GM21526 (cell line): Measurements from ENCODE around the gene ANKRD10.

ENCODE experiments used
- ATAC-seq: cut with Tn5 transposase; IDR thresholded peaks from one replicate; pipeline ENCODE4 v1.9.1; 2021; ENCODE audit warnings: moderate library complexity; ENCODE audit not compliant: unreplicated experiment, low FRiP score

ANKRD10 gene

DNA sequence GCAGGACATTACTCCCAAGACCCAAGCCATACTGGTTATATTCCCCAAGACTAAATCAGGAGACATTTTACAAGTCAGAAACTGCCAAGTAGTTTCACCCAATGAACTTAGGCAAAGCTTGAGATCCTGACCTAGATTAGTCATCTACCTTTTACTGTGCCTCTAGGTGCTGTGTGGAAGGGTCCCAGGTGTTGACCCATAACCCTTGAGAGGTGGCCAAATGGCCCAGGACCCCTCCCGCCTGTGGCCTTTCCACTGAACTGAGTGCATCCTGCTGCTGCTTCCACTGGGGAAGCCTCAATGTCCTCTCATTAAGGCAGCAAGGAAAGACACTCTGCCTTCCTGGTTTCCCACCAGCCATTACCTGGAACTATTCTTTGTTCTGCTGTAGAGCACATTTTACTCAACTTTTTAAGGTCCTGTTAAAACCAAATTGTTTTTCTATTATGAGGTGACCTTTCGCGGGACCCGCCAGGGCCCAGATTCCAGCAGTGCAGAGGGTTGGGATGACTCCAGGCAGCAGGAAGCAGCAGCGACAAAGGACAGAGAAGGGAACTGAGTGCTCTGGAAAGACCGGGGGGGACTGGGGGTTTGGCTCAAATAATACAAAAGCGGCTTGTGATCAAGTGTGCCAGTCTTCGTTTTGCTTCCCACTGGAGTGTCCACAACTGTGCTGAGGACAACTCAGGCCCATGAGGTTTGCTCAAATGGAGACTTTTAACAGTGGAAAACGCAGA lies 27.1 kb downstream of the ANKRD10 start:
- no peak for ATAC-seq

DNA sequence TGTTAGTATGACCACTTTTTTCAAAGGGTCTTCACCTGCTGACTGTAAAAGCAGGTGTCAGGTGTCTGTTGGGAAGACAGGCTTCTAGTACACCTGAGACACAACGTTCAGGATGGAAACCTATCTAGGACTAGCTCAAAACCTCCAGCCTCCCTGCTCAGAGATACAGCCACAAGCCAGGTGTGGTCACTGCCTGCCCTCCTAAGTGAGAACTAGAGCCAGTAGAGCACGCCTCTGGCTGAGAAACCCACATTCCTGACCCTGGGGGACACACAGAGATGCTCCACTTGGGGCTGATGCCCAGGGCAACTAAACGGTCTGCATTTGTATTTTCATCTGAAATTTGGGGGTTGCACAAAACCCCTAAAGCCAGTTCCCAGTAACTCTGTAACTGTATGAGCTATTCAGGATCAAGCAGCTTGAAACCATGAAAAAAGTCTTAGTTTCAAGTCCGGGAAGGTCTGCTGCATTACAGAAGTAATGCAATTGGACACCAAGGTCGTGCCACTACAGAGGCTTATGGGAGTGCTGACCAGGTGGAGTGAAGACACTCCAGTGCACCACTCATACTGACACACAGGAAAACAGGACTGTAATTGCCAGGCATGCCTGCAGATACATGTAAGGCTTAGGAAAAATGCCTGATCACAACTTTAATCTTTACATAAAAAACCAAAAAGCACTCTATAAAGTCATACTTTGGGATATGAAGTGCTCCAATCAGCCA lies 27.8 kb downstream of the ANKRD10 start:
- no peak for ATAC-seq

DNA sequence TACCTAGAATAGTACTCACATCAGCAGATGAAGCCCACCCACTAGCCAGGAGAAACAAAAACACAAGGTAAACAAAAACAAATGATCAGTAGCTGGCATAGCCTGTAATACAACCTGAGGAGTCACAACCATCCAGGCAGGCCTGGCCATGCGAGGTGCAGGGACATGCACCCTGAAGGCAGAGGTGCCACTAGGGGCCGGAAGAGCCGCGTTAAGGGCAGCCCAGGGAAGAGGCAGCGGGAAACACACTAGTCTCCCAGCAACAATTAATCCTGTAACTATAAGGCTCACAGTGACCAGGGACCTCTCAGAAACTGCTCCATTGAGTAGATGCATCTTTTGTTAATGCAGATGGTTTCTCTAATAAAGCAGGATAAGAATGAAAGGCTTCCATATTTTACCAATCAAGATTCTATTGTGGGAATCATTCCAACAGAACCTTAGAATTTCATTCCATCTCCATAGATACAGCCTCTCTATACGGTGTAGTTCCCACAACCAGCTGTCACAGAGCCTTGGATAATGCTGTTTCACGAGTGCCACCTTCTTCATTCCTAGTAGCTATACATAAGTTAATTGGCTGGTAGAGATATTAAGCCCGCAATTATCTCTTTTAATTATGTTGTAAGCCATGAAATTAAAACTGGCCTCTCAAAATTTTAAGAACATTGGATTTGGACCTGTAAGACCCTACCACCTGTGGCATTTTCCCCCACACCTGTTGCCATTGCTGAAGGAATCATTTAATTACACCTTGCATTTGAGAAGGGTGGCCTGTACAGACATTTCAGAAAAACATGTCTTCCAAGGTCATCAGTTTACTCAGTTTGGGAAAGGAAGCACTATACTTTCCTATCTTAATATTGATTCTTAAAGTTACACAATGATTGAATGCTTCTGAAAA lies 28.7 kb downstream of the ANKRD10 start:
- ATAC-seq = no peak

DNA sequence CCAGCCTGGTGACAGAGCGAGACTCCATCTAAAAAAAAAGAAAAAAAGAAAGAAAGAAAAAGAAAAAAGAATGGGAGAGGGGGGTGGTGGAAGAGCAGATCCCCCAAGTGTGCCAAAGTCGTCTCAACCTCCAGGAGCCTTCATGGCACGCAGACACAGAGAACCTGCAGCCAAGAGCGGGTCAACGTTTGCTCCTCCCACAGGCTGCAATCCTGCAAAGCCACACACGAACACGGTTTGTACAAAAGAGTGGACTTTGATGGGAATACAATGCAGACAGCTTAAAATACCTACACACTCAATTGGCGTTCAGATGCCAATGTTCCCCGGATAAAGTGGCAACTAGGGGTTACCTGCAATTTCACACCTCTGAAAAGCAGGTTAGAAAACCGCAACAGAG lies 29.4 kb downstream of the ANKRD10 start:
- no peak for ATAC-seq

DNA sequence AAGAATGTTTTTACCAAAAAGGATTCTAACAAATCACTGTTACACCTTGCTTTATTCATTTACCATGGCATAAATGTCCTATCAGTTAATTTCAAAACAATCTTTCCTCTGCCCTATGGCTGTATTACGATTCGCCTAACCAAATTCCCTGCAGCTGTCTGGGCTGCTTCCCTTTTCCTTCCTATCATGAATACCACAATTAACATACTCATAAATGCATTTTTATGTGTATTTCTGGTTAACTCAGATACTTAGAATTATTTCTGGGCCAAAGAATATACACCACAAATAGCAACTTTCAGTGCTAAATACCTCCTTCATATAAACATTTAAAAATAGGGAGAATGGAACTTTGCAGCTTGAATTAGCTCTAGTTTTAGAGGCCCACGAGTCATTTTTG lies 30.4 kb downstream of the ANKRD10 start:
- ATAC-seq = no peak

DNA sequence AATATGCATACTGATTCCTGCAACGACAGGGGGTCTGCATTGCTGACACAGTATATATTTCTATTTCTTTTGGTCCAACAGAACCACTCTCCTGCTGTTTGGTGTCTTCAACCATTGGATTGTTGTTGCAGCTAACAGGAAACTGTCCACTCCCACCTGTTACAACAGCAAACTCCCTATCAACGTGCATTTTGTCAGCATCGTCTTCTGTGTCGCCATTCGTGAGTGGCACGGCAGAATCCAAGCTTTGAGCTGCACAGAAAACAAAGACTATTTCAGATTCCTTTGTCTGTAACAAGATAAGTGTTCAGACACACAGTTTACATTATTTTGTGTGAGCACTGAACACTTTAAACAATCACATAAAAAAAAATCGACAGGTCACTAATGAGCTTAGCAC lies 31.3 kb downstream of the ANKRD10 start:
- no peak for ATAC-seq

DNA sequence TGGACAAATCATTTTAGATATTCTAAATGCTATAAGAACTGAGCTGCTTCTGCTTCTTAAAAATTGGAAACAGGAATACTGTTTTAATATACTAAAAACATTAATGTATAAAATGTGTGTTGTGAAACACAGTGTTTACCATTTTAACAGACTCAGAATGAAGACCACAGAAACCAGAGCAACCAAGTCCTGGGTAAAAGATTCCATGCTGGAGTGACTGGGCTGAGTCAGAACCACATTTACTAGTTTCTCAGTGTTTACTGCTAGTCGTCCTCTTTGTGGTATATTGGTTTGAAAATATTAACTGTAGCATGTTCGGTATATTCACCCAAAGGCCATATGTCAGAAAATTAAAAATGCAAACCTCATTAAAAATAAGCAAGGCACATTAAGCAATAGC lies 31.9 kb downstream of the ANKRD10 start:
- ATAC-seq = no peak

DNA sequence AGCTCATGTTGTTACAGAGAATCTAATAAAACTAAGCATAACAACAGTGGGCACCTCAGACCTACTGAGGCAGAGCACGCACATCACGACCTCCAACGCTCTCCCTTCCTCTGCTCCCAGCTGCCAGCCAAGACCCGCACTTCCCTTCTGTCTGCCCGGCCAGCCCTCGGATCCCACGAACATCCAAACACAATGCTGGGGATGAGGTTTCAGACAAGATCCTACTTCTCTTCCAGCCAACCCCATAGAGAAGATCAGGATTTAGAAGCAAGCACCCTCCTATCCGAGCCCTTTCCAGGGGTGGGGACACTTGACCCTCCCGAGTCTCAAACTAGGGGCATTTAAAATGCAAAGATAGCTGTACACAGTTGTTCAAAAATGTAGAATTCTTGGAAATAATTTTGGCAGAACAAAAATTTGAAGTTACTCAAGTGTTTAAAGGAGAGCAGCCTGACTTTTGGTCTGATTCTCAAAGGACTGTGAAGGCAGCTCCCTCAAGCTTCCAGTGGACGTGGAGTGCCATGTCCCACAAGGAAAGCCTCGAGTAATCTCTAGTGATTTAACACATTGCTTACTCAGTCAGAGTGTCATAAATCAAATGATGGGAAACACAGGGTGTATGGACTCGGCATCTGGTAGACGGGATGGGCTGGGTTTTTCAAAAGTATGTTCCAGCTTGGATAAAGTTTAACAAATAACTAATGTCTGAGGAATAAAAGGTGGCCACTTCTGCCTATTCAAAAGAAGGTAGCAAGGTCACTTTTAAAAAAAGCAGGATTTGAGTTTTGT lies 32.8 kb downstream of the ANKRD10 start:
- ATAC-seq = no peak

DNA sequence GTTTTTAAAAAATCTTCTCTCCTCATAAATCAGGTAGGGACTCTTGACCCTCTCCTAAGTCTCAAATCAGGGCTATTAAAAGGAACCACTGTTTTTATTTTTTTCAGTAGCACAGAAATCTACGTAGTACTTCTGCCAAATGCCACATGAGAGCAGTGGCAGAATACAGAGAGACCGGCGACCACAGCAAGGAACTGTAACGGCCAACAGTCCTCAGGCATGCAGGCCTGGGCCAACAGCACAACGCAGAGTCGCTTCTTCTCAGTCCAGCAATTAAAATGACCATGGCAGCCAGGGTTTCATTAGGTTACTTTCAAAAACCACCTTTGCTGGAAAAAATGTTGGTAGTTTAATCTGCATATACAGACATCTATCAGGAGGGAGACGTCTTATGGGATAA lies 34.2 kb downstream of the ANKRD10 start:
- ATAC-seq = no peak

DNA sequence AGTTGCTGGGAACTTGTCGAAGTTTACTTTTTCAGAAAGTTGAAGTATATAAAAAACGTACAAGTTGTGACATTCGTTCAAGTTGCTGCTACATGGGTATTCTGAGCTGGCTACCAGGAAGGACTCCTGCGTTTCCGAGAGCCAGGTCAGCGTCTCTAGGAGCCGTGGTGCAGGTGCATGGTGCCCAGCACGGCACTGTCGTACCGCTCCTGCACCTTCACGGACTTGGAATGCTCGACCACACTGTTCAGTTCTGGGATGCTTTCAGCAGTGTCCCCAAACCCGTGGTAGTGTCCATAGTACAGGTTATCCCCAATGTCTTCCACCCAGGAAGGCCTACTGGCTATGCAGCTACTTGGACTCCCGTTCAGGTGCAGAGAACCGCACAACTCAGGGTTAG lies 35.4 kb downstream of the ANKRD10 start:
- no peak for ATAC-seq

DNA sequence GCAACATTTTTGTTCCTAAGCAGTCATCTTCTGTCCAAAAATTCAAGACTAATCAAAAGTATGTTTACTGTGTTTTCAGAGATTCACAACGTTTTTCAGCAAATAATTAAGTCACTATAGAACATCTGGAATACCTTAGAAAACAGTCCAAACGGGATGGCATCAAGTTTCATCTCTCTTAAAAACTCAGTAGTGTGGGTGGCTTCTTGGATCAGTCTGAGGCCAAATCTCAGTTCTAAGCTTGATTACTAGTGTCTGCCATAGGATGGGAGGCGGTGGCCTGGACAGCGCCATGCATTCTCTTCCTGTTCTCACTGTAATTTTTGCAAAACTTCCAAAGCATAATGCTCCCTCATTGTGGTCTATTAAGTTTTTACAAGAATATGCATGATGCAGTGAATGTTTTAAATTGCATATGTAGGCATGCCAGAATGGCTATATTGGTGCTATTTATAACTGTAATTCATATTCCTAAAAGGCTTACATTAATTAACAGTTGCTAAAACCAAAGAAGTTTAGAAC lies 37.1 kb downstream of the ANKRD10 start:
- ATAC-seq = no peak

DNA sequence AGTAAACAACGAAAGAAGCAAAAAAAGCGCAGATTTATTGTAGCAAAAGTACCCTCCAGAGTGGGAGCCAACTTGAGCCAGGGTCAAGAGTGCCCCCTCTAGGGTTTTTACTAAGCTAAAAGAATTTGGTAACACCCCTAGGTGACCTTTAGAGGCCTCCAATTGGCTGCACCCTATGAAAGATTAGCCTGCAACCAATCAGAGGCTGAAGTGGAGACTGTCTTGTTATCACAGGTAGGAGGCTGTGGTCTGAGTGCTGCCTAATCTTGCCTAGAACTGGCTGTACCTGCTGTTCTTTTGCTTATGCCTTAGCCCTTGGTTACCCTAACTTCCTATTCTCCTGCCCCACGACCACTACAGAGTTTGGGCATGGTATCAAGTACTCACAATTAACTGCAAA lies 38.3 kb downstream of the ANKRD10 start:
- no peak for ATAC-seq

DNA sequence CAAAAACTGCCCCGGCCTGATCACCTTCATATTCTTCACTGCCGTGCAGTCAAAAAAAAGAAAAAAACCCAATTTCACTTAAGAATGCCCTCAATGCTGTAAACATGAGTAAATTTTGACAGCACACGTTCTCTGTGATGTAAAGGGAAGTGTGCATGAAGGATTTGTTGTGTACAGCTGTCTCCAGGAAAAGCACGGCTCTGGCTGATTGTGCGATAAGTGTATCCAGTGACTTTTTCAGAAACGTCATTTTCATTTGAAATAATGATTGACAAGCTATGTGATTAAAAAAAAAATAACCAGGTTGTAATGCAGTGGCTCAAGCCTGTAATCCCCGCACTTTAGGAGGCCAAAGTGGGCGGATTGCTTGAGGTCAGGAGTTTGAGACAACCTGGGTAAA lies 39.6 kb downstream of the ANKRD10 start:
- no peak for ATAC-seq

DNA sequence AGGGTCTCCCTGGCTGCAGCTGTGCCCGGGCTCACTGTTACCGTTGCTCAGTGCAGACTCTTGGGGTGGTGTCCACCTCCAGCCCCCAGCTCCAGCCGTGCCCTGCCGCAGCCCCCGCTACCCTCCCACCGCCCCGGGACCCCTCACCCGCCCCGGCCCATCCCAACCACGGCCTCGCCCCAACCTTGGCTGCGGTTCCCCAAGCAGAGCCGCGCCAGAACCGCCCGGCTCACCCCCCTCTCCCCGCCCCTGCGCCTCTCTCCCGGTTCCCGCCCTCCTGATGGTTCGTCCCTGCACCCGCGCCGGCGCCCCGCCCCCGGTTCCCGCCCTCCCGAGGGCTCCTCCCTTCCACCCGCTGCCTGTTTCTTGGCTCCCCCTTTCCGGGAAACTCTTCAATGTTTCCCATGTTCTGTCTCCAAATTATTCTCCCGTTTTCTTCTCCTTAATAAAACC lies 40.3 kb downstream of the ANKRD10 start:
- no peak for ATAC-seq

DNA sequence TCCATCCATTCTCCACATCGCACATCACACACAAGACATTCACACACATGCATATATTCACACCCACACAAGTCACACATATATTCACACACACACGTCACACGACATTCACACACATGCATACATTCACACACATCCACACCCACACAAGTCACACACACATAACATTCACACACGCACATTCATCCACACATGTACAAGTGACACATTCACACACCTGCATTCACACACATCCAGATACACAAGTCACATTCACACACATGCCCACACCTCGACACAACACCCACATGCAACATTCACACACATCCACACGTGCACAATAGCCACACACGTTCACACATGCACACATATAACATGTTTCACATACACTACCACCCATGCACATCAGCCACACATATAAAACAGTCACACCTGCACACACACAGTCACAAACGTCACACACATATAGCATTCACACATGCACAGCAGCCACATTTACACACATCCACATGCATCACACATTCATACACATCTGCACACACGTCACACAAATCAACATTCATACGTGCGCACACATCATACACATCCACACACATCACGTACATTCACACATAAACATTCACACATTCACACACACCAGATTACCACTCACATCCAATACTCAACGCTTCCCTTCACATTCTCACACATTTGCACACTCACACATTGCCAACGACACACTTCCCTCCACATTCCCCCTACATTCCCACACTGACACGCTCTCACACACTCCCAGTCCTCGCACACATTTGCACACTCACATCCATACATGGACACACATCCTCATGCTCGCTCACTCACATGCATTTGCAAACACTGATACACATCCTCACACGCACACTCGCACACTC lies 41.0 kb downstream of the ANKRD10 start:
- ATAC-seq = no peak

DNA sequence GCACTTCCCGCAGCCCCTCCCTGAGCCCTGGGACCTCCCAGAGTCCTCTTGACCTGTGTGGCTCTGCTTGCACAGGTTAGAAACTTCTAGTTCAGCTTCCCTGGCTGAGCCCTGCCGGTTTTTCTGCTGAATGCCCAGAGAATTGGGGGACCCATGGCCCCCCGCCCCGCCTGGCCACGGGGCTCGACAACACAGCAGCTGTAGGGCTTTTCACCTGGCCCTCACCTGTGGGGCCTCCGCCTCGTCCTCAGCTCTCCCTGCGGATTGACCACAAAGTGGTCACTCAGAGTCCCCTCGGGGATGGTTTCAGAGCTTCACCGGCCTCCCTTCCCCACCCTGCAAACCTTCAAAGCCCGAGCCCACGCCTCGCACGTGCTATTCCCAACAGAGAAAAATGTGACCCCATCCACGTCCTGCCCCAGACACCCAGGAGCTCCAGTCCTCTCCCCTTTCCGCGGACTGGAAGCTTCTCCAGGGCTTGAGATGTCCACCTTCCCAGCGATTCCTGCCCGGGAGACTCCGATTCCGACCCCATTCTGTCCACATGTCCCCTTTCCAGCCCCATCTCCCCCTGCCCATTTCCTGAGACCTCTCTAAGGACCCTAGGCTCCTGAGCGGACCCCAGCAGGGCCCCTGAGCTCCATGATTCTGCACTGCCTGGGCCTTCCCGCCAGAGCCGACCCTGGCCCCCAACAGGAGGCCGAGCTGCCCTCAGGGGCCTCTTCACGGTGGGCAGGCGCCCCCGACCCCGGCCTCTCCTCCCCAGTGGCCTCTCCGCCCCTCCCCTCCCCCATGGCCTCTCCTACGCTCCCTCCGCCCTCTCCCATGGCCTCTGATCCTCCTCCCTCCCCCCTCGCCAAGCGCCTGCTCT lies 41.9 kb downstream of the ANKRD10 start:
- ATAC-seq = no peak

DNA sequence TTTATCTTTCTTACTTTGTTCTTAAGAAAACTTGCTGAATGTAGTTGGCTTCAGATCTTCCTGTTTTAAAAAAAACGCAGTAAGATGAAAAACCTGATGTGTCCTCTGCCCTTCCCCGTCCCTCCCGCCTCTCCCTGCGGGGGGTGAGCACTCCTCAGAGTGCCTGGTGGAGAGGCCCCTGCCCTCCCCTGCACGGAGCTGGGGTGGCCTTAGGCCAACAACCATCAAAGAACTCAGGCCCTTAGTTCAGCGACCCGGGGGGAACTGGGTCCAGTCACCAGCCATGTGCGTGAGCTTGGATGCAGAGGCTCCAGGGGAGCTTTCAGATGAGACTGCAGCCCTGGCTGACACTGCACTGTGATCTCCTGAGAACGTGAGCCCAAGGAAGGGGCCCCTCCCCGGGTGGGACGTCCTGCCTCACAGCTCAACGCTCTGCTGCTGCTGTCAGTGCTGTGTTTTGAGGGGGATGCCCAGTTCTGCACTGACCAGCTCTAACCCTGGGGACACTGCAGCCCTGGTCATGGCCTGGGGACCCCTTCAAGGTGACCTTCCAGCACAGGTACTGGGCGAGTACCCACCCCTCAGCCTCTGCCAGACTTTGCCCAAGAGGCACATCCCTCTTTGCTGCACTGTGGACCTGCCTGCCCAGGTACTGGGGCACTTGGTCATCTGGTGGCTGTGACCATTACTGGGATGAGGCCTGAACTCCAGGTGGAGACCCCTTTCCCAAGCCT lies 42.7 kb downstream of the ANKRD10 start:
- ATAC-seq = no peak
